ENCODE measurements around the gene FAM83C.
"Not testable (repeated sequence)": the region's sequence is repeated elsewhere in the genome, so short reads cannot be mapped to it uniquely, and the experiment has no call there.

Gene FAM83C

GRCh38 chr20:35263532-35264341 lies 28.5 kb downstream of the FAM83C start:
- DNase-seq (ENCODE audit: low spot score): no peak

- not testable (repeated sequence) for DNase-seq (ENCODE audit: low spot score)
Measured at GRCh38 chr20:35262731-35263531, 29.3 kb downstream of the FAM83C start.

- not testable (repeated sequence) for DNase-seq (ENCODE audit: low spot score)
Measured at GRCh38 chr20:35262321-35262720, 29.9 kb downstream of the FAM83C start.

GRCh38 chr20:35260426-35260825 lies 31.8 kb downstream of the FAM83C start:
- DNase-seq (ENCODE audit: low spot score): no peak

GRCh38 chr20:35257175-35257909 lies 34.9 kb downstream of the FAM83C start:
- no peak for DNase-seq (ENCODE audit: low spot score)

GRCh38 chr20:35254448-35254999 lies 37.7 kb downstream of the FAM83C start:
- no peak for DNase-seq (ENCODE audit: low spot score)

- DNase-seq (ENCODE audit: low spot score): no peak
Measured at GRCh38 chr20:35253010-35253409, 39.2 kb downstream of the FAM83C start.

GRCh38 chr20:35252598-35252997 lies 39.6 kb downstream of the FAM83C start:
- DNase-seq (ENCODE audit: low spot score): not testable (repeated sequence)

GRCh38 chr20:35252037-35252461 lies 40.2 kb downstream of the FAM83C start:
- DNase-seq (ENCODE audit: low spot score): peak; percentile 39

GRCh38 chr20:35251613-35251940 lies 40.6 kb downstream of the FAM83C start:
- DNase-seq (ENCODE audit: low spot score): no peak

- DNase-seq (ENCODE audit: low spot score): no peak
Measured at GRCh38 chr20:35248641-35249475, 43.4 kb downstream of the FAM83C start.

GRCh38 chr20:35246723-35247122 lies 45.5 kb downstream of the FAM83C start:
- no peak for DNase-seq (ENCODE audit: low spot score)

GRCh38 chr20:35243986-35244385 lies 48.2 kb downstream of the FAM83C start:
- no peak for DNase-seq (ENCODE audit: low spot score)

GRCh38 chr20:35243317-35243716 lies 48.9 kb downstream of the FAM83C start:
- no peak for DNase-seq (ENCODE audit: low spot score)

- no peak for DNase-seq (ENCODE audit: low spot score)
Measured at GRCh38 chr20:35240811-35241293, 51.4 kb downstream of the FAM83C start.

GRCh38 chr20:35240083-35240810 lies 52.0 kb downstream of the FAM83C start:
- DNase-seq (ENCODE audit: low spot score): no peak

- DNase-seq (ENCODE audit: low spot score): no peak
Measured at GRCh38 chr20:35238735-35239134, 53.5 kb downstream of the FAM83C start.

GRCh38 chr20:35238170-35238569 lies 54.1 kb downstream of the FAM83C start:
- DNase-seq (ENCODE audit: low spot score): no peak

- no peak for DNase-seq (ENCODE audit: low spot score)
Measured at GRCh38 chr20:35237486-35237885, 54.7 kb downstream of the FAM83C start.

- no peak for DNase-seq (ENCODE audit: low spot score)
Measured at GRCh38 chr20:35235881-35236280, 56.3 kb downstream of the FAM83C start.

Measured in CD4-positive, alpha-beta T cell treated with Interleukin-6 at 100 ng/mL for 8 hours (primary cell).